Activated CD8-positive, alpha-beta memory T cell treated with anti-CD3 and anti-CD28 coated beads, Interleukin-2, amount 50 U/mL, for 24 hours (primary cell): Measurements from ENCODE around the gene MAPK7.
A peak's percentile ranks its signal among the peaks of the same experiment; 100 is the strongest.

Experiments
- DNase-seq: peaks from one replicate; pipeline ENCODE4 v3.0.0-alpha.2; 2020; ENCODE audit errors: extremely low read depth

Gene MAPK7

DNA sequence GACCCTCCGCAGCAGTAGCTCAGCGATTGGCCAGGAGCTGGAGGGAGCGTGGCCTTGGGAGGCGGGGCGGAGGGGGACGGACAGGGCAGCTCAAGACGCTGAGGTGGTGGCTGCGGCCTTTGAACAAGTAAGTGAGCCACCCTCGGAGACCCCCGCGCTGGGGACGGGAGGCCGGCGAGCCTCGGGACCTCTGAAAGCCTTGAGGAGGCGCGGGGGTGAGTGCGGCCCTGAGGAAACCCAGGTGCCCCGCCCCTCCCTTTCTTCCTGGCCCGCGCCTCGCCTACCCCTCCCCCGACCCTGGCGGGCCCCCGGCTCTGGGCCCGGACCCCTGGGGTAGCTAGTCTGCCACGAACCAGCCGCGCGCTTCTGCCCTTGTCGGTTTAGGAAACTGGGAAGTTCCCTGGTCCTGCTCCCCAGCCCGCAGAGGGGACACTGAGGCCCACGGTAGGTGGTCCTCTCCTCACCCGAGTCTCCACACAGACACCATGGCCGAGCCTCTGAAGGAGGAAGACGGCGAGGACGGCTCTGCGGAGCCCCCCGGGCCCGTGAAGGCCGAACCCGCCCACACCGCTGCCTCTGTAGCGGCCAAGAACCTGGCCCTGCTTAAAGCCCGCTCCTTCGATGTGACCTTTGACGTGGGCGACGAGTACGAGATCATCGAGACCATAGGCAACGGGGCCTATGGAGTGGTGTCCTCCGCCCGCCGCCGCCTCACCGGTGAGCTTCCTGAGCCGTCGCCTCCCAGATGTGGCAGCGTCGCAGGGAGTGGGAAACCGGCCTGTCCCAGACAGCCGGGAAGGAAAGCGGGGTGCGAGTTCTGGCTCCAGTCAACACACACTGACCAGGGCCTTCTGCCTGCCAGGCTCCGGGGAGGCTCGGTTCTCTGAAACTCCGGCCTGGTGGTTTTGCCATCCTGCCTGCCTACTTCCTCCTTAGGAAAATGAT is at the start of gene MAPK7:
Gene MAPK7 (plus strand): TSS at position 83 of the 945 bp plus-strand sequence. CDS start 403 bp downstream, at position 486.
- DNase-seq: no peak

GRCh38 chr17:19329136-19329535 is 49.2 kb upstream of the MAPK7 start:
- DNase-seq: no peak

DNA sequence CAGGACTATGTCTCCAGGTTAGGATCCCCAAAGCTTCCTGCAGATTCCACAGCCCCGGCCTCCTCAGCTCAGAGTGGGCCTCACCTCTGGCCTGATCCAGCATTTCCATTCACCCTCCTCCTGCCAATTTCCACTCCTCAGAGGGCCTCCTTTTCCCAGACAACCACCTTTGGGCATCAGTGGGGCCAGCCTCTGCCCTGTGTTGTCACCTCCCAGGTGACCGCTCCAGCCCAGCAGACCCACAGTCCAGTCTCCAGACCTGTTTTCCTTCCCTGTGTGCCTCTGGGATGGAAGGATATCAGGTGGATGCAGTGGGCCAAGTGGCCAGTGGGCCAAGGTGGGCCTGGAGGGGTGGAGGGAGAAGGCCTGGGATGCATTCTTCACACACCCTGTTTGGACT is 48.5 kb upstream of the MAPK7 start:
- DNase-seq: no peak

DNA sequence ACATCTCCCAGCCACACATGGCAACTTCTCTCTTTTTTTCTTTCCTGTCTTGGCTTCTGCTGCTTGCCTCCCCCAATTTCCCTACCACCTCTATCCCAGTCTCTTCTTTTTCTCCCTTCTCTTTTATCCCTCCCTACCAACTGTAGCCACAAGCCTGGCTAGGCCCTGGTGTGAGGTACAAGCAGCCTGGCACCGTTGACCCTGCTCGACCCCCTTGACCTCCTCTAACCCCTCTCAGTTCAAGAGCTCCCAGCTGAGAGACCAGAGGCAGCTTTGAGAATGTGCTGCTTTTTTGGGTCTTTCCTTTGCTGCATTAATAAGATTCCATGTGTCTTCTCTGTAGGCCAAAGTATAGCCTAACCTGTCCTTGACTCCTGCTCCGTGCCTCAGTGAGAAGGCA is 48.0 kb upstream of the MAPK7 start:
- DNase-seq: no peak

DNA sequence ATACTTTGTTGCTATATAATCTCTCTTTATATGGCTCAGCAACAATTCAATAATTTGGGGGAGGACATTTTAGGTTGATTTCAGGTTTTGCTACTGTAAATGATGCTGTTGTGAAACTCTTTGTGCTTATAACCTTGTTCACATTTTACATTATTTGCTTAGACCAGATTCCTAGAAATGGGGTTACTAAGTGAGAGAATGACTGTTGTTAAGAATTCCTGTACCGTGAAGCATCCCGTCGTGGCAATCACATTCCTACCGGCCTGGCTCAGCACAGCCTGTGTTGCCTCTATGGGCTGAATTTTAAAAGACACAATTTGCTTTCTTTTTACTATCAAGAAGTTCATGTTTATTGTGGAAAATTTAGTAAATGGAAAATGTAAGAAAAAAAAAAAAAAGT is 47.2 kb upstream of the MAPK7 start:
- no peak for DNase-seq

DNA sequence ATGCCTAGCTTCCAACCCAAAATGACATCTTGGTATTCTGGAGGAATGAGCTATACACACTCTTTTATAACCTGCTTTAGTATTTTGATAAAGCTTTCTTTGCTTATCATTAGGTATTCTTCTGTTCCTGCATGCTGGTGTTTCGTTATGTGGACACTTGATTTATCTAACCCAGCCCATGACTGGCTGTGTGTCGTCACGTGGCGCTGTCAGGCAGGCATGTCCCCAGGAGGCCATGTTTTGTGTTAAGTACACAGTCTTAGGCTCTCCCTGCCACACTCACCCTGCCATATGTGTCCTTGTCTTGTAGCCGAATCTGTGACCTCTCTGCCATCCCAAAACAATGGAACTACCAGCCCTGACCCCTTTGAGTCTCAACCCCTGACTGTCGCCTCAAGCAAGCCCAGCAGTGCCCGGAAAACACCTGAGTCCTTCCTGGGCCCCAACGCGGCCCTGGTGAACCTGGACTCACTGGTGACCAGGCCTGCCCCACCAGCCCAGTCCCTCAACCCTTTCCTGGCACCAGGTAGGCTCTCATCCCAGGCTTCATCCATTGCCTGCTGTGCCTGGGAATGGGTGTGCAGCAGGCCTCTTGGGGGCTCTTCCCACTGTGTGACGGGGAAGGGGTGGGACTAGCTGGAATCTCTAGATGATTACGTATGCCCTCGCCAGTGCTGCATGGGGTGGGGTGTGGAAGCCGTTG is 46.6 kb upstream of the MAPK7 start:
- DNase-seq: no peak

GRCh38 chr17:19332371-19333131 is 45.7 kb upstream of the MAPK7 start:
- no peak for DNase-seq

GRCh38 chr17:19333132-19333440 is 45.2 kb upstream of the MAPK7 start:
- no peak for DNase-seq

DNA sequence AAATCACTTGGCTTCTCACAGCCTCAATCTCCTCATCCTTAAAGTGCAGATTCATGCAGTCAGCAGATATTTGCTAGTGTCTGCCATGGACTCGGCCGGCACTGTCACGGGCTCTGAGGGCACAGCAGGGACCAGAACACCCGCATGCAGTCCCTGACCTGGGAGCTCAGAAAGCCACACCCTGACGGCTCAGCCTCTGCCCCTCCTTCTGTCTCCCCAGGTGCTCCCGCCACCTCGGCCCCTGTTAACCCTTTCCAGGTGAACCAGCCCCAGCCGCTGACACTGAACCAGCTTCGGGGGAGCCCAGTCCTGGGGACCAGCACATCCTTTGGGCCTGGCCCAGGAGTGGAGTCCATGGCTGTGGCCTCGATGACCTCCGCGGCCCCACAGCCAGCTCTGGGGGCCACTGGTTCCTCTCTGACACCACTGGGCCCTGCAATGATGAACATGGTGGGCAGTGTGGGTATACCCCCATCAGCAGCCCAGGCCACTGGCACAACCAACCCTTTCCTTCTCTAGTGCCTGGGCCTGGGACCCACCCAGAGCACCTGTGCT is 44.5 kb upstream of the MAPK7 start:
- DNase-seq: no peak

GRCh38 chr17:19334331-19334730 is 44.0 kb upstream of the MAPK7 start:
- DNase-seq: no peak

- DNase-seq: no peak
Measured at GRCh38 chr17:19335951-19336631, 42.2 kb upstream of the MAPK7 start.

DNA sequence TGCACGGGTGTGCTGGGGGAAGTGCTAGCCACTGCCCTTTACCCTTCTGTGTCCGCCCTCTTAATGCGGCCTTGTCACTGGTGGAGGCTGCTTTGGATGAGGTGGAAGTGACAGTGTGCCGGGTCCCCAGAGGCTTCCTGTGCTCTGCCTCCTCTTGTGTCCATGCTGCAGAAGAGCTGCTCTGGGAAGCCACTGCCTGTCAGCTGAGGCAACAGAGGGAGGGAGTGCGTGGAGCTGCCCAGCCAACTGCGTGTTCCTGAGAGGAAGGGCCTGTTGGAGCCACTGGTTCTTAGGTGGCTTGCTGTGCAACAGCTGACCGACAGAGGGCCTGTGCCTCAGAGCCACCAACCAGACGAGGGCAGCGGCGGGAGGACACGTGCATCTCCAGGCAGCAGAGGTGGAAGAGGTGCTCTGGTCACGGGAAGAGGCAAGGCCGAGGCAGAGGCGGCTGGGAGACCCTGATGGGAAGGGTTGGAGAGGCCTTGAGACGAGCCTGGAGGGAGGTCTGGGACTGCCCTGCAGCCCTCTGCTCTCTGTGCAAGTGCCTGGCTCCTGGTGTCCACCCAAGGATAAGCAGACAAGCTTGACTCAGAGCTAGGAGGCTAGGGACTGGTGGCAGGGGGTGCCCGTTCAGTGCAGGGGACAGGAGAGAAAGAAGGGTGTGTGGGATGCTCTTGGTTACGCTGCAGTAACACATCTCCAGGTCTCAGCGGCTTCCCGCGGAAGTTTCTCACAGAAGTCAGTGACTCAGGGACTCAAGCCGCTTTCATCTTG is 41.2 kb upstream of the MAPK7 start:
- no peak for DNase-seq

- no peak for DNase-seq
Measured at GRCh38 chr17:19337712-19338023, 40.6 kb upstream of the MAPK7 start.

GRCh38 chr17:19338031-19338990 is 40.0 kb upstream of the MAPK7 start:
- peak; percentile 13 for DNase-seq

- no peak for DNase-seq
Measured at GRCh38 chr17:19339341-19339815, 38.9 kb upstream of the MAPK7 start.

GRCh38 chr17:19341211-19341631 is 37.1 kb upstream of the MAPK7 start:
- no peak for DNase-seq

DNA sequence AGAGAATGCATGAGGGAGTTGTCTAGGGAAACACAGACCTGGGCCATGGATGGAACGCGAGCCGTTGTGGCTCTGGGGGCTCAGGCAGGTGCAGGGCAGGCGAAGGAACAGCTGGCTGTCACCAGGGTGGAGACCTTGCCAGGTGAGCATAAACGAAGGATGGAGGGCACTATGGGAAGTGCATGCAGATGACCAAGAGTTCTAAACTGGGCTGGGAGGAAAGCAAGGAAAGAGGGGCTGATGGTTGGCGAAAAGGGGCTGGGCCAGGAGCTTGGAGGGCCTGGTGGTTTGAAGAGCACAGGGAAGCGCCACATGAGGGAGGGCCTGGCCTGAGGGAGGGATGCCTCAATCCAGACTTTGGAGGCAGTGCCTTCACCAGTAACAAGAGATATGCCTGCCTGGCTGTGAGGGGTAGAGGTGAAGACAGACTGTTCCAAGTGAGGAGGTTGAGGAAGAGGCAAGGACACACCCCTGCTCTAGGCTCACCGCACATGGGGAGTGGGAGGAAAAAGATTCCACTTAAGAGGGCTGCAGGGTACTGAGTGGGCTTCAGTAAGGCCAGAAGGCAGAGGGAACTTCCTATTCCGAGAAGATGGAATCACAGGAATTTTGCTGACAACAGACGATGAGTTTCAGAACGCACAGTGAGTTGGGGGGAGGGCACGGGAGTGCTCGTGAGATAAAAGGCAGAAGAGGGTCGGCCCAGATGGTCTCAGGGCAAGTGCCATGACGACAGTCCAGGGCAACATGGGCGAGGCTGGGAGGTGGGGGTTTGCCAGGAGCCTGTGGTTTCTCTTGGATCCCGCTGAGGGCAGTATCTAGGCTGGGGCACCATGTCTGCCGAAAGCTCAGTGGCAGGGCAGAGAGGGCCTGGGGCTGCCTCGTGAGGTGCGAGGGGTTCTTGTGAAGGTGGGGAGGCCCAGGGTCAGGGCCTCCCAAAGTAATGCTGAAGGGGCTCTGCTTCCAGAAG is 36.4 kb upstream of the MAPK7 start:
- DNase-seq: no peak

DNA sequence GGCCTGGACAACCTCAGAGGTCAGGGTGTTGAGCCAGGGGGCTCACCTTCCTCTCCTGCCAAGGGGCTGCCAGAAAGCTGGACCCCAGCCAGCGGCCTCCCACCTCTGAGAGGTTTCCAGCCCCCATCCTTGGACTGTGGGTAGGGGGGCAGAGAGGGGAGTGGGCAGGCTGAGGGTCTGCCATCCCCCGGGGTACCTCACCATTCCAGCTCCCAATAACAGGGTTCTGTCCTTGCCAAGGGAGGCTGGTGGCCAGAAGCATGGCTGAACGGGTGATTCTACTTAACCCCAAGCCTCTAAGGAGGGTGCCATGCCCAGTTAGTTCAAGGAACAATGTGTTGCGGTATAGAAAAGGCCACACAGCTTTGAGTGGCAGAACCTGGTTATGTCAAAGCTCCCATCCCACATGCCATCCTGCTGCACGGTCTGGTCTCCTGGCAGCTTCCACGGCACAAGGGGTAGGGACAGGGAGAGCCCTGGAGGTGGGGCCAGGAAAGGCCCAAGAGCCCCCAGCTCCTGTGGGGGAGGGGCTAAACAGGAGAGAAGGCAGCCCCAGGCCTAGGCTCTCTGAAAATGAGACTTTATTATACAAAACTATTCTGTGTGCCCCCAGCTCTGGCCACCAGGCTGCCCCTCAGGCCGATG is 35.6 kb upstream of the MAPK7 start:
- no peak for DNase-seq
